NCI-H187 treated with DMSO at 0.1 percent for 48 hours (cell line): ENCODE measurements around the gene GARIN5B.

Experiments used
- DNase-seq: peaks from one replicate; lab custom pipeline; 2025; lab: John Stamatoyannopoulos, UW

The GARIN5B gene

GRCh38 chr19:55370305-55370988 is 7.4 kb upstream of the GARIN5B start, which contains the start of gene IL11:
Gene IL11 (minus strand): TSS chr19:55370463. CDS start chr19:55370310, 153 bp downstream.
- DNase-seq, result no peak

DNA sequence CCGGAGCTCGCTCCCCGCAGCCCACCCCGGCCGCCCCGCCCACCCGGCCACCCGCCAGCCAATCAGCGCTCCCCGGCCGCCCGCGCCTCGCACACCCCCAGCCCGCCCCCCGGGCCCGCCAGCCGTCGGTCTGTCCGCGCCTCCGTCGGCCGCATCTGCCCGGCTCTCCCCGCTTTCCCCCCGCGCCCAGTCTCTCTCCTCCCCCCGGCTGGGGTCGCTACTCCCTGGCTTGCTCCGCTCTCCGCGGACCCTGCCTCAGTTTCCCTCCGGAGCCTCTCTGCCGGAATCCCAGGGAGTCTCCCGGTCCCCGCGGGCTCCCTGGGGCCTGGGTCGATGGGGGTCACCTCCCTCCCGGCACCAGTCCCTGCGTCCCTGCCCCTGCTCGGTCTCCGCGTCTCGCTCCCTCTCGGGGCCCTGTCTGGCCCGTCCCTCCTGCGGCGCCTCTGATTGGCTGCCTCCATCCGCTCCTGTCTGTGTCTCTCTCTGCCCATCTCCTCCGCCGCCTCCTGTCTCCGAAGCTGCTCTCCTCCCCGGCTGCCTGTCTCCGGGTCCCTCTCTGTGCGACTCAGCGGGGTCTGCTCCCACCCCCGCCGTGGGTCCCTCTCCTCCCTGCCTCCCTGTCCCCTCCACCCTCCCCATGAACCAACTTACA is 6.7 kb upstream of the GARIN5B start:
- no peak for DNase-seq

DNA sequence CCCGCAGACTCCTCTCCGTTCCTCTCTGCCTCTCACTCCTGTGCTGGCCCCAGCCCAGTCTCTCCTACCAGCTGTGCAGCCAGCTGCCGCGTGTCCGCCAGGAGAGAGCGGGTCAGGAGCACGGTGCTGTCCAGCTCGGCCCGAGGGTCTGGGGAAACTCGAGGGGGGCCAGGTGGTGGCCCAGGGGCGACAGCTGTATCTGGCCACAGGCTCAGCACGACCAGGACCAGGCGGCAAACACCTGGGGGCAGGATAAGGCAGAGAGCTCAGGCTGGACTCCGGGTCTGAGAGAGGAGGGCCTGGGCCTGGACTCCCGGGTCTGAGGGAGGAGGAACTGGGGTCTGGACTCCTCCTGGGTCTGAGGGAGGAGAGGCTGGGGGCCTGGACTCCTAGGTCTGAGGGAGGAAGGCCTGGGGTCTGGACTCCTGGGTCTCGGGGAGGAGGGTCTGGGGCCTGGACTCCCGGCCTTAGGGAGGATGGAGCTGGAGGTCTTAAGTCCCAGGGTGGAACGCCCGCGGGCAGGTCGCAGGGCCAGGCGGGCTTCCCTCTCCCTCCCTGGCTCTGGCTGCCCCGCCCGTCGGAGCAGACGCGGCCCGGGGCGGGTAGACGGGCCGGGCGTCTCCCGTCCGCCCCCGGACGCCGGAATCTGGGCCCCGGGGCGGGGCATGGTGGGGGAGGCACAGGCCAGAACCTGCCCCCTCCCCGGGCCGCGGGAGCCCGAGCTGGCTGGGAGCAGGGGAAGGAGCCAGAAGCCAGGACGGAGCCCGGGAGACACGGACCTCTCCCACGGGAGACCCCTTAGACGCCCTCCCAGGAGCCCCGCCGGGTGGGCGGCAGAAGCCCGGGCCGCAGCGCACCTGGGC is 5.9 kb upstream of the GARIN5B start:
- DNase-seq, result no peak

GRCh38 chr19:55368106-55368505 is 5.0 kb upstream of the GARIN5B start:
- DNase-seq, result no peak

GRCh38 chr19:55366790-55367189 is 3.7 kb upstream of the GARIN5B start:
- DNase-seq, result no peak

- DNase-seq, result no peak
Observed at GRCh38 chr19:55365964-55366363, 2.9 kb upstream of the GARIN5B start.

- no peak for DNase-seq
Observed at GRCh38 chr19:55365245-55365644, 2.2 kb upstream of the GARIN5B start.

DNA sequence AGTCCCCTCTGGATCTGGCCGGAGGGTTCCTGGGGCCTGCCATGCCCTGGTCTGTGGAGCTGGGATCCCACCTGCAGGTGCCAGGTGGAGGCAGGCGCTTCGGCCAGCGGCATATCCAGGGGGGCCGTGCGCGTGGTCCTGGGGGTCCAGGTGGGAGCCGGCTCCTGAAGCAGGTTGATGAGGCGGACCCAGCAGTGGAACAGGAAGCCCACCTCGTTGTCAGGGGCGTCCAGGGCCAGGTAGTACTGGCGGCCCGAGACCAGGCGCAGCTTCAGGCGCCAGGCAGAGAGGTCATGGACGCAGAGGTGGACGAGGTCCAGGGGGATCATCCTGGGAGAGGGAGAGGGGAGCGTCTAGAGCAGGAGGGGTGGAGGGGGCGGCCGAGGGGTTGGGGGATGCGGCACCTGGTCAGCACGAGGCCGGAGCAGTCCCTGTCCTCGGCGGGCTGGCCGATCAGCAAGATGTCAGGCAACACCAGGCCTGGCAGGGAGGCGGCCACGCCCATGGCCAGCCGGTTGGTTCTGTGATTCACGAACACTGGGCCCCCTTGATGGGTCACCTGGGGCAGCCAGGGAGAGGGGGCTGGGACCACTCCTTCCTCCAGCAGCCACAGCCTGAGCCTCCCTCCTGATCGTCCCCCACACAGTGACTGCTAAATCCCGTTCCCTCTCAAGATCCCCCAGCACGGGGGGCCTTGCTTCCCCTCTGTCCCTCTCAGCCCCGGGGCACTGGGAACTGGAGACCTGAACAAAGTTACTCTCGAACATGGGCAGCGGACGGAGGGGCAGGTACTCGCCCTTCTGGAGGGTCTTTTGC is 678 bp downstream of the GARIN5B start:
- no peak for DNase-seq

GRCh38 chr19:55360902-55361301 is 2.2 kb downstream of the GARIN5B start:
- no peak for DNase-seq

DNA sequence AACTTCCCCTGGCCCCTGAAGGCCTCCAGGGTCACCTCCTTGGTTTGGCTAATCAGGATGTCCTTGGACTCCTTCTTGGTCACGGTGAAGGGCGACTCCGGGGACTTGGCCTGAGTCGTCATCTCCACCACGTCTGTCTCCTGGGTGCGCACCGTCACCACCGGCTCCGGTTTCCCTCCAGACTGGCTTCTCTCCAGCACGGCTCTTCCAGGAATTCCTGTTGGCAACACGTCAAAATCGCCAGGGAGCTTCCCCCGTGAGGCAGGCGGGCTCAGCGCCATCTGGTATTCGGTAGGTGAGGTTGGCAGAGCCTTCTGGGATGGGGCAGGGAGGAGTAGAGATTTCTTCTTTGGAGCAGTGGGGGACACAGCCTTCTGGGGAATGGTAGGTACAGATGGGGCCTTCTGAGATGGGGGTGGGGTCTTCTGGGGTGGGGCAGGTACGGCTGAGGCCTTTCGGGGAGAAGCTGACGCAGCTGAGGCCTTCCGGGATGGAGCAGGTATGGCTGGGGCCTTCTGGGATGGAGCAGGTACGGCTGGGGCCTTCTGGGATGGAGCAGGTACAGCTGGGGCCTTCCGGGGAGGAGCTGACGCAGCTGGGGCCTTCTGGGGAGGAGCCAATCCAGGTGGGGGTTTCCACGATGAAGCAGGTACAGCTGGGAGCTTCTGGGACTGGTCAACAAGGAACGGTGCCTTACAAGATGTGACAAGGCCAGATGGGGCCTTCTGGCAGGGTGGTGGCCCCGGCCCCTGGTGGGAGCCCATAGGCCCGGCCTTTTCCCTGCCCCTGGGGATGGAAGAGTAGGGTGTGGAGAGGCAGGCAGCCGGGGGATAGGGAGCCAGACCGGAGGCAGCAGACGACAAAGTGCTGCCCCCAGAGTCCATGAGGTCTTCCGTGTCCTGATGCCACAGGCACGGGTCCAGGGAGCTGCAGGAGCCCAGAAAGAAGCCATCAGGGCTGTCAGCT is 3.8 kb downstream of the GARIN5B start:
- DNase-seq, result no peak

- DNase-seq, result no peak
Observed at GRCh38 chr19:55358493-55358892, 4.6 kb downstream of the GARIN5B start.

- no peak for DNase-seq
Observed at GRCh38 chr19:55355213-55355821, 7.7 kb downstream of the GARIN5B start.

GRCh38 chr19:55354698-55355212 is 8.3 kb downstream of the GARIN5B start, which contains the start of gene COX6B2:
Gene COX6B2 (minus strand): TSS chr19:55354719. CDS start chr19:55354521, 198 bp downstream.
- DNase-seq, result no peak

GRCh38 chr19:55353803-55354697 is 9.0 kb downstream of the GARIN5B start:
- DNase-seq, result no peak

- no peak for DNase-seq
Observed at GRCh38 chr19:55353356-55353802, 9.7 kb downstream of the GARIN5B start.

GRCh38 chr19:55352549-55353145 is 10.4 kb downstream of the GARIN5B start:
- DNase-seq, result no peak

DNA sequence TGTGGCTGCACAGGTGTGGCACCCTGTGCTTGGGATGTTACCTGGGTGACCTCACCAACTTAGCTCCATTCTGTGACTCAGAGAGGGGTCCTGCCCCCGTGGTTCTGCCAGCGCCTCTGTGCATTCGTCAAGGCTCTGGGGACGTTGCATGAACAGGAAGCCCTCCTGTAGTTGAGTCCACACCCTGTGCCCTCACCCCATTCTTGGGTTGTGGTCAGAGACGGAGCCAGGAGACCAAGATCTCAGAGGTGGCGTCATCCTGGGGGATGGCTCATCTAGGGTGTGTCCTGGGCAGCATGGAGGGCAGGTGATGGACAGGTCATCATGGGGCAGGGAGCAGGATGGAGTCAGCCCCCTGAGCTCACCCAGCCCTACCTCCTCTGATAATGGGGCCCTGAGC is 11.0 kb downstream of the GARIN5B start:
- no peak for DNase-seq

- DNase-seq, result no peak
Observed at GRCh38 chr19:55350620-55351315, 12.3 kb downstream of the GARIN5B start.
